Measurements from ENCODE around the gene MS4A4E.
"Not testable (repeated sequence)": the region's sequence is repeated elsewhere in the genome, so short reads cannot be mapped to it uniquely, and the experiment has no call there.

The MS4A4E gene

DNA sequence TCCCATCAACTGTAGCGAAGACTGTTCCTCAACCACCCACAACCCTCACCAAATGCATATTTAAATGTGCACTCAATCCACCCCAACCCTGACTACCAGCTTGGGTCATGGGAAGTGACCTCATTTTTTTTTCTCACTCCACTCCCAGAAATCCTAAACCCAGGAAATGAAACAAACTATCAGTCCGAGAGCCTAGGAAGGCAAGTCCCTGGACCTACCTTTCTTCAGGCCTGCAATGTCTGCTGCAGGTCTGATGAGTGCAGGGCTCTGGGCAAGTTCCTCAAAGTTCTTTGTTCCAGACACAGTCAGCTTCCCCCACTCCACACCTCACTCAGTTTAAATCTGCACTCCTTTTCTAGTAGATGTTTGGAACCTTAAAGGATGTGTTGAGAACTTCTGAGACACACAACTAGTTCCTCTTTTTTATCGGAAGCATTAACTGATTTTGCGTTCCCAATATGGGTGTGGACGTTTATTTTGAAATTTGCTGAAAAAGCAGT lies at the start of gene MS4A4E:
Gene MS4A4E, minus strand, starts transcription at position 398 of the 500 bp plus-strand sequence. CDS start 13,082 bp downstream, outside the sequence.
- no peak for DNase-seq (ENCODE audit: low read depth in 2 of 2)

DNA sequence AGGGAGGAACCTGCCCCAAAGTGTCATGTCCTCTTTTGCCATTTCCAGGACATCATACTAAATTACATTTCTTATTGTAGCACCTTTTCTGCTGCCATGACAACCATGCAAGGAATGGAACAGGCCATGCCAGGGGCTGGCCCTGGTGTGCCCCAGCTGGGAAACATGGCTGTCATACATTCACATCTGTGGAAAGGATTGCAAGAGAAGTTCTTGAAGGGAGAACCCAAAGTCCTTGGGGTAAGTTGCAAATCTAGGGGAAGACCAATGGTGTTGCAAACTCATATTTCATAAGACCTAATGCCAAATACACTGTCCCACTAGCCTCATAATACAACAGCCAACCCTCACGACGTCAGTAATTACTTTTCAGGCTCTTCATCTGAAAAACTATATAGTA lies 49.2 kb upstream of the MS4A4E start:
- DNase-seq (ENCODE audit: low read depth in 2 of 2): no peak

DNA sequence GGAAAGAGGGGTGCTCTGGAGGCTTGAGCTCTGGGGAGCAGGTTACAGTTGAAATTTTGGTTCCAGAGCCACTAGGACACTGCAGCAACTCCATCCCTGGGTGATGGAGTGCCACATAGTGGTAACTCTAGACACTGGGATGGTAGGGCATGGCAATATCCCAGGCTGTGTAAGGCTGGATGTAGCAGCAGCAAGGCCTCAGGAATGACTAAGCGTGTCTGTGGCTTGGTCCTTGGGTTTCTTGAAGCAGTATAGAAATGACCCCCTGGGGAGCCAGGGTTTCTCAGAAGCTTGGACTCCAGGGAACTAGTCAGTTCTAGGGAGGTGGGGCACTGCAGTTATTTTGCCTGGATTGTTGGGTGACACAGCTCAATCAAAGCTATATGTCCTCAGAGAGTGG lies 45.6 kb upstream of the MS4A4E start:
- no peak for DNase-seq (ENCODE audit: low read depth in 2 of 2)

DNA sequence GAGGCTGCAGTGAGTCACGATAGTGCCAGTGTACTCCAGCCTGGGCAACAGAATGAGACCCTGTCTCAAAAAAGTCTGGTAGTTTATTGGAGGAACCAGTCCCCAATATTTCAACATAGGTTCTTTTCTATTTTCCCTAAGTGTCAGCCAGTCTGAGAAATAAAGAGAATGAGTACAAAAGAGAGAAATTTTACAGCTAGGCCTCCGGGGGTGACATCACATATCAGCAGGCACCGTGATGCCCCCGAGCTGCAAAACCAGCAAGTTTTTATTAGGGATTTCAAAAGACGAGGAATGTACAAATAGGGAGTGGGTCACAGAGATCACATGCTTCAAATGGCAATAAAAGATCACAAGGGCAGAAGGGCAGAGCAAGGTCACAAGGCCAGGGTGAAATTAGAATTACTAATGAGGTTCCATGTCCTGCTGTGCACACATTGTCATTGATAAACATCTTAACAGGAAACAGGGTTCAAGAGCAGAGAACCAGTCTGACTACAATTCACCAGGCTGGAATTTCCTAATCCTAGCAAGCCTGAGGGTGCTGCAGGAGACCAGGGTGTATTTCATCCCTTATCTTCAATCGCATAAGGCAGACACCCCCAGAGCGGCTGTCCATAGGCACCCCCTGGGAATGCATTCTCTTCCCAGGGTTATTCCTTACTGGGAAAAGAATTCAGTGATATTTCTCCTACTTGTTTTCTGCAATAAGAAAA lies 42.6 kb upstream of the MS4A4E start:
- not testable (repeated sequence) for DNase-seq (ENCODE audit: low read depth in 2 of 2)

DNA sequence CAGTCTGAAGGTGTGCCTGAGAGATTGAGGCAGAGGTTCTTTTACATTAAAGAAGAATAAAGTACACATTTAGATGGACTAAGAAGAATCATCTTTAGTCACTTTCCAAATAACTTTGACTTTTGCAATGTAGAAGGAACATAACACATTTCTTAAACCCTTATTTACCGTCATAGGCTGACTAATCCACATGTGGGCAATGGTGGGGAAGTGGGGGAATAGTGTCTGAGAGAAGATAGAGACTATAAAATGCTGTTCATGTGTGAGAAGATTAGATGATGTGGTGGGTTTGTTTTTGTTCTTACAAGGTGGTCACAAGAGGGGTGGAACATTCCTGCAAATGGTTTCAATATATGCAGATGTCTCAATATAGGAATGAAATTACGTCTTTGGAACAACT lies 39.3 kb upstream of the MS4A4E start:
- DNase-seq (ENCODE audit: low read depth in 2 of 2): no peak

DNA sequence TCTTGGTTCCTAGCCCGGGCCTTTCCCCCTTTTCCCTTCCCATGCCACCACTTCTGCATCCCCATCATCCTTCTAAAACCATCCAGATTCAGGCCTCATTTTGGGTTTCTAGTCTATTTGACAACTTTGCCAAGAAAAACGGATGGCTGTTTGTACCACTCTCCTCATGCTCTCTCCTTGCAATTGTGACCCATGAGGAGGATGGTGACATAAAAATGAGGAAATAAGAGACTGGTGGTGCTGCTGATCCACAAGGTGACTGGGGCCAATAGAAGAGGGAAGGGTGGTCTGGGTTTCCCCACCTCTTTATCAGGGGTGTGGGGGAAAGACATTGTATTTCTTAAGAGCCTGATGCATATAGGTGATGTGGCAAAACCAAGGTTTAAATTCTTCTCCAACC lies 38.5 kb upstream of the MS4A4E start:
- no peak for DNase-seq (ENCODE audit: low read depth in 2 of 2)

DNA sequence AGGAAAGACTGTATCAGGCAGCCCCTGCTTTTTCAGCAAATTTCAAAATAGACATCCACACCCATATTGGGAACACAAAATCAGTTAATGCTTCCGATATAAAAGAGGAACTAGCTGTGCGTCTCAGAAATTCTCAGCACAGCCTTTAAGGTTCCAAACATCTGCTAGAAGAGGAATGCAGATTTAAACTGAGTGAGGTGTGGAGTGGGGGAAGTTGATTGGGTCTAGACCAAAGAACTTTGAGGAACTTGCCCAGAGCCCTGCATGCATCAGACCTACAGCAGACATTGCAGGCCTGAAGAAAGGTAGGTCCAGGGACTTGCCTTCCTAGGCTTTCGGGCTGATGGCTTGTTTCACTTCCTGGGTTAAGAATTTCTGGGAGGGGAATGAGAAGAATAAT lies 37.5 kb upstream of the MS4A4E start, which contains the start of gene MS4A4A:
Gene MS4A4A, plus strand, starts transcription at position 255 of the 400 bp plus-strand sequence. Its CDS starts 10 bp downstream, at position 265.
- no peak for DNase-seq (ENCODE audit: low read depth in 2 of 2)

DNA sequence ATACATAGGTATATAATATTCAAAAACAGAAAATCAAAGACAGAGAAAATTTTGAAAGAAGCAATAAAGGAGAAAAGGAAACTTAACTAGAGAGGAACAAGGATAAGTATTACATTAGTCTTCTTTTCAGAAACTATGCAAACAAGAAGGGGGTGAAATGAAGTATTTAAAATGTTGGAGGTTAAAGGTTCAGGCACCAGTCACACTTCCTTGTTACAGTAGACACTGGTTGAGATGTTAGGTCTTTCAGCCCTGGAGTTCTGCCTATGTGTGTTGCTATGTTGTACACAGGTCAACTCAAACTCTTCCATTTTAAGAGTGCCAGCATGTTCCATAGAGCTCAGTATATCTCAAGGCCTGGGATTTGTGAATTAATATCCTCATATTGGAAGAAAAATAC lies 31.5 kb upstream of the MS4A4E start:
- no peak for DNase-seq (ENCODE audit: low read depth in 2 of 2)

DNA sequence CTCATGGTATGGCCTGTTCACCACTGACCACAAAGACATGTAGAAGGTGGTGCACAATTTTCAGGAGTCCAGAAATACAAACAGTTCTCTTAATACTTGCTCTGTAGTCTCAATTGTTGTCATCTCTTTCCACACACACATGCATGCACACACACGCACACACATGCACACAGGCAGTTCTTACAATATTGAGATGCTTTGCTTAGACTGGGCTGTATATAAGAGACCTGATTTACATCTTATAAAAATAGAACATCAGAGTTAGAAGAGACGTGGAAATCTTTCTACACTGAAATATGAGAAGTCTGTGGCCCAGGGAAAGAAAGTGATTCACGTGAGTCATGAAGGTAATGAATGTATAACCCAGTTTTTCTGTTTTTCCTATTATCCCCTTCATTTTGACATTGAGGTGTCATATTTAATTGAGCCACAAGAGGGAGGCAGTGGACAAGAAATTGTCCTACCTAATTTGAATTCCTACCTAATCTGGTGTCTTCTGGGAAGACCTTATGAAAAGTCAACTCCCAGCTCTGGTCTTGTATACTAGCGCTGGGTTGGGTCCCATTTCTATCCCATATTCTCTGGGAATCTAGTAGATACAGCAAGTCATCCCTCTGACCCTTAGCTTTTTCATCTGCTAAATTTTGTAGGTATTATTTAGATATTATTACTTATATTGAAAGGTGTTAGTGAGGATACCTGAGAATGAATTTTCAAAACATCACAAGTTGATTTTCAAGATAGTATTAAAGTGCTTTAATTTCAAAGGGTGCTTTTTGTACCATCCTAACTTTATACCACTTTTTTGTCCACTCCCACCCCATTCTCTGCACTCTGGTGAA lies 22.7 kb upstream of the MS4A4E start:
- no peak for DNase-seq (ENCODE audit: low read depth in 2 of 2)

DNA sequence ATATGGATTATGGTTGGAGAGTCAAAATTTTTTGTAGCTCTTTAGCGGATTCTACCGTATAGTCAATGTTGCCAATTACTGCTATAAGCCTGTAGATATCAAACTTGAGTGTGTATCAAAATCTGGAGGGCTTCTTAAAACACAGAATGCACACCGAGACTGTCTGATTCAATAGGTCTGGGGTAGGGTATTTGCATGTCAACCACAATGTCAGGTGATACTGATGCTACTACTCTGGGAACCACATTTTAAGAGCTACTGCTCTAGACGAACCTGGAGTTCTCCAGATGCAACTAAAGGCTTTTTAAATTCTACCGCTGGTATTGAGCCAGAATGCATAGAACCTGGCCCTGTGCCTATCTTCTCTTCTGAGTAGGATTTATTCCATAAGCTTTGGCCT lies 21.7 kb upstream of the MS4A4E start:
- DNase-seq (ENCODE audit: low read depth in 2 of 2): no peak

DNA sequence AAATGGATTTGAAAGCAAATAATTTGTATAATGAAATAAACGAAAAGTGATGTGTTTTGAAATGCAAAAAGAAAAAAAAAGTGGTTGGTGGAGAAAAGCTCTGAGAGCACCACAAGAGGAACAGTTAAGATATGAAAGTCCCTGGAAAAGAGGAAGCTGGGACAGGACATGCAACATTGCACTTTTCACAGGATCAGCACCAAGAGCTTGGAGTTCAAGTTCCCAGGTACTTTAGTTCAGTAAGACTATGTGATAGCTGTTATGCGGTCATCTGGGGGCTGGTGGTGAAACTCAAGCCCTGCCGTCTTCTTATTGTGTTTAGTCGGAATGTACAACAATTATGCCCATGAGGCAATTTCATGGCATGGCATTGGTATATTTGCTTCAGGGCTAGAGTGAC lies 20.5 kb upstream of the MS4A4E start:
- no peak for DNase-seq (ENCODE audit: low read depth in 2 of 2)

DNA sequence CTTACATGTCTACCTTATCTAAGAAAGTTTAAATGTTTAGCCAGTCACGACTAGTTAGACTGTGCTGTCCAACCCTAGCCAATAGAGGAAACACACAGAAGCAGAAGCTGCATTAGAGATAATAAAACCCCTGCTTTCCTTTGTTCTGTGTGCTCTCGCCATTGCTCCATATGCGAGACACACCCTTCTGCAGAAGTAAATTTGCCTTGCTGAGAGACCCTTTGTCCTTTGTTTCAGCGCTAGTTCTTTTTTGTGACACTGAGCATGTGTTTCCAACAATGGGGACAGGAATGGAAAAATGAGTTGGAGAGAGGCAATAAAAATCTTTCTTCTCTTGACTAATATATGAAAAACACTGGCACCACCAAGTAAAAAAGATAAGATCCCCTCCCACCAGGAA lies 18.1 kb upstream of the MS4A4E start:
- no peak for DNase-seq (ENCODE audit: low read depth in 2 of 2)

DNA sequence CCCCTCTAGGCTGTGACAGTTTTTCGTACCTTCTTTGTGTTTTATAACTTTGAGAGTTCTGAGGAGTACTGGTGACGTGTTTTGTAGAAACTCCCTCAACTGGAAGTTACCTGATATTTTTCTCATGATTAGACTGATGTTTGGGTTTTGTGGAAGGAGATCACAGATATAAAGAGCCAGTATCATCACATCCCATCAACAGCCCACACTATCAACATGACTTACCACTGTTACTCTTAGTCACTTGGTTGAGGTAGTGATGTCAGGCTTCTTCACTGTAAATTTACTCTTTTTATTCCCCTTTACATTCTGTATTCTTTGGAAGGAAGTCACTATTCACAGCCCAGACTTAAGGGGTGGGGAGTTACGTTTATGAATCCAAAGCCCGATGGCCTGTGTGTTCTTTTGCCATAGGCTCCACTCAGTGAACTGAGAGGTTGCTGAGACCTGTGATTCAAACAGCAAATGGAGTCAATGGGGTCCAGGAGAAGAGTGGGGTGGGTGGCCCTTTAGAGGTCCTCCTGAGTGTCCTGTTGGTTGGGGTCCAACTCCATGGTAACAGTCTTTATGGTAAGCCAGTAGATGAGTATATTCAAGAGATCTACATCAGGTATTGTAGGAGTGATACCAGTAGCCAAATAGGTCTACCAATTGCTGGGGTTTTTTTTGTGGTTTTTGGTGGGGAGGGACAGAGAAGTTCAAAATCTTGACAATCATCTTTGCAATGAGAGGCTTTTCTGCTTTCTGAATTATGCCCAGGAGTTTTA lies 15.2 kb upstream of the MS4A4E start:
- no peak for DNase-seq (ENCODE audit: low read depth in 2 of 2)

DNA sequence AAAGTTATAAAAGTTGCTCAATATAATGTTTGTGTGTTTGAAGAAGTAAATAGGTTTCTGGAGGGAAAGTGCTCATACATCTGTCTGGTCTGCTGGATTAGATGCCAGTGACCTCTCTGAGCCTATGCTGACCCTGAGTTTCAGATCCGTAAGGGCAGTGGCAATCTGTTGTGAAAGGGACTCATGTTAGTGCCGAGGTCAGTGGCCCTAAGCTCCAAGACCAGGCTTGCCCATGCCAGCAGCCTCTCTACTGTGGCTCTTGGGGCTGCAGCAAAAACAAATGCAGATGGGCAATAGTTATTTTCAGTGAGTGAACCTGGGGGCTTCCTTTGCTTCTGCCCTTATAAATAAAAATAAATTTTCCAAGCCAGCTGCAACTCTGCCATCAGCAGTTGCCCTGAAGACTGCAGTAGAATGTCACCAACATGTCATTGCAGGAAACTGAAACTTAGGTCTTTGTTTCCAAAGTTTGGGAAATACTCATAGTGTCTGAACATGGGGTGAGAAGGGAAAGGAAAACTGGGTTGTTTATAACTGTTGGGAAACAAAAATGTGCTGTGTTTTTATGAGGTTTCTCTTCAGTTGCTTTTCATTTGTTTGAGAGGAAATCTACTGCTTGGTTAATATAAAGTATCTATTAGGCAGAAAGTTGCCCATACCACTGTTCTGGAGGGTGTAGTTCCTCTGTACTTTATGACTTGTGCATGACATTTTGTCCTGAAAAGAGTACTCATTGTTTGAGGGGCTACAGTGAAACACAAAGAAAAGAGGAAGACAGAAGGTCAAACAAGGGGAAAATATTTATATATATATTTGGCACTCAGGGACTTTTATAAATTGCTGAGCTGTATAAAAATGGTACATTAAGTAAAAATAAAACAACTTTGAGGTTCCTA lies 9.5 kb upstream of the MS4A4E start:
- no peak for DNase-seq (ENCODE audit: low read depth in 2 of 2)

DNA sequence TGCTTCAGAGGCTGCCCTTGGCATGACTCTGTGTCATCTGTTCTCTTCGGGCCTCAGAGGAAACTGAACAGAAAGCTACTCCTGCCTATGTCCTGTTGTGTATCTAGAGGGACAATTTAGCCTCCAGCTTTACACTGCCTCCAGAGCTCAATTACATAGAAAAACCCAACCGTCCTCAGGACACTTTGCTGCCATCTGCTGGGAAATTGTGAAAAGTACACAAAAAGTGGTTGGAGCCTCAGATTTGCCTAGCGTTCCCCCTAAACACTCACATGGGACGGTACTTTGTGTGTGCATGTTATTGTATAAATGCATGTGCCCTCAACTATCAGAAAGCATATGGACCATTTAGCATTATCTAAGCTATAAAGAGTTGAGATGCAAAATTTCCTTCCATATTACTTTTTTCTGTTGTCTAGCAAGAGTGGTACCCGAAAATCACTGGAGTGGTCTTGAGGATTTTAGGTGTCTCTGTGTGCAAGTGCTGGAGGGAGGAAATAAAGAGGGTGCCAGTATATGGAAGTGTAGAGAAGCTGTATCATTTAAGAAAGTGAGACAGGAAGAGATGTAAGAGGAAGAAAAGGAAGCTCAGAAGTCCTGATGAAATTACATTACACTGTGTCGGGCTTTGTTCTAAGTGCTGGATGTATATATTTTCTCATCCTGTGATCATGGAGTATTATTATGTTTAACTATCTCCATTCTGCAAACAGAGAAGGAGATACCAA lies 8.7 kb upstream of the MS4A4E start:
- DNase-seq (ENCODE audit: low read depth in 2 of 2): no peak

DNA sequence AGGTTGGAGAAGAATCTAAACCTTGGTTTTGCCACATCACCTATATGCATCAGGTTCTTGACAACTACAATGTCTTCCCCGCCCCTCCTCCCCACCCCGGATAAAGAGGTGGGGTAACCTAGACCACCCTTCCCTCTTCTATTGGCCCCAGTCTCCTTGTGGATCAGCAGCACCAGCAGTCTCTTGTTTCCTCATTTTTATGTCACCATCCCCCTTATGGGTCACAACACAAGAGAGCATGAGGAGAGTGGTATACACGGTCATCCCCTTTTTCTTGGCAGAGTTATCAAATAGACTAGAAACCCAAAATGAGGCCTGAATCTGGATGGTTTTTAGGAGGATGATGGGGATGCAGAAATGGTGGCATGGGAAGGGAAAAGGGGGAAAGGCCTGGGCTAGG lies 1.2 kb downstream of the MS4A4E start:
- no peak for DNase-seq (ENCODE audit: low read depth in 2 of 2)

DNA sequence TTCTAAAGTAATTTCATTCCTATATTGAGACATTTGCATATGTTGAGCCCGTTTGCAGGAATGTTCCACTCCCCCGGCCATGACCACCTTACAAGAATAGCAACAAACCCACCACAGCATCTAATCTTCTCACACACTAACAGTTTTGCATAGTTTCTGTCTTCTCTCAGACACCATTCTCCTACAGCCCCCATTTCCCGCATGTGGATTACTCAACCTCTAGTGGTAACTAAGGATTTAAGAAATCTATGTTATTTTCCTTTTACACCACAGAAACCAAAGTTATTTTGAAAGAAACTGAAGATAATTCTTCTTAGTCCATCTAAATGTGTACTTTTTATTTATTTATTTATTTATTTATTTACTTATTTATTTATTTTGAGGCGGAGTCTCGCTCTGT lies 2.3 kb downstream of the MS4A4E start:
- DNase-seq (ENCODE audit: low read depth in 2 of 2): no peak

DNA sequence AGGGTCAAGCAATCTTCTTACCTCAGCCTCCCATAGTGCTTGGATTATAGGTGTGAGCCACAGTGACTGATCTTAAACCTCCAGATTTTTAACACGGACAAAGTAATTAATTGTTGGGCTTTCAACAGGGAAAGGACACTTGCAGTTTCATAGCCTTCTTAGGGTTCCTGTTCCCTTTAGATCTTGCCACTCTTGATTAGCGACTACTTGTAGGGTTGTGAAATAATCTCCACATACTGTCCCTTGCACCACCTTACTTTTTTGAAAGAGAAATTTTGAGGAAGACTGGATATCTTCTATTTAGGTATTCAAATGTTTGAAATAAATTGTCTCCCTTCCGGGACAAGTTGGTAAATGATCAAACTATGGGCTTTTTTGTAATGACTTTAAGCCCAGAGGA lies 7.6 kb downstream of the MS4A4E start:
- no peak for DNase-seq (ENCODE audit: low read depth in 2 of 2)

DNA sequence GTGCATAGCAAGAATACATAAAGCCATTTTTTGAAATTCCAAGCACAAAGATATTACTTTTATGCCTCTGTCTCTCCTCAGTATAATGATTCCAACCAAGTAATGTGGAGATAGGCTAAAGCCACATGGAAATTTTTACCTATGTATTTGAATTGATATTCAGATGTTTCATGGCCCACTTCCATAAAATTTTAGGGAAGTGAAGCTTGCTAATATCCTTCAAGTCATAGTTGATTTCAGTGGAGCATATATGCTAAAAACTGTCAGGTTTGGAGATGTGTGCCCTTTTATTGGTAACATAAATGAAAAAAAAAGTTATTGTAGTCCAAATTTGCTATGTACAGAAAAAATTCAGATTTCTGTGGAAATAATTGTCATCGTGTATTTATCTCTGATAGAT lies 12.3 kb downstream of the MS4A4E start:
- DNase-seq (ENCODE audit: low read depth in 2 of 2): no peak

DNA sequence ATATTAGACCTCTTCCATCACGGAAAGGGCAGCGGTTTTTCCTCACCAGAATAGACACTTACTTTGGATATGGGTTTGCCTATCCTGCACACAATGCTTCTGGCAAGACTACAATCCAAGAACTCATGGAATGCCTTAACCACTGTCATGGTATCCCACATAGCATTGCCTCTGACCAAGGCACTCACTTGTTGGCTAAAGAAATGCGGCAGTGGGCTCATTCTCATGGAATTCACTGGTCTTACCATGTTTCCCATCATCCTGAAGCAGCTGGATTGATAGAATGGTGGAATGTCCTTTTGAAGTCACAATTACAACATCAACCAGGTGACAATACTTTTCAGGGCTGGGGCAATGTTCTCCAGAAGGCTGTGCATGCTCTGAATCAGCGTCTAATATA lies 20.8 kb downstream of the MS4A4E start:
- no peak for DNase-seq (ENCODE audit: low read depth in 2 of 2)

DNA sequence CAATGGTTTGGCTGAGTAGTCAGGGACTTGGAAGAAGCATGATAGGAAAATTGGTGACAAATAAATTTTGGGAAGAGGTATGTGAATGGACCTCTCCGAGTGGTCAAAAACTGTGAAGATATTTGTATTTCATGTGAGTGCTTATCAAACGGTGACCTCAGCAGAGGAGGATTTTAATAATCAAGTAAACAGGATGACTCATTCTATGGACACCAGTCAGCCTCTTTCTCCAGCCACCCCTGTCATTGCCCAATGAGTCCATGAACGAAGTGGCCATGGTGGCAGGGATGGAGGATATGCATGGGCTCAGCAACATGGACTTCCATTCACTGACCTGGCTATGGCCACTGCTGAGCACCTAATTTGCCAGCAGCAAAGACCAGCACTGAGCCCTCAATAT lies 21.2 kb downstream of the MS4A4E start:
- DNase-seq (ENCODE audit: low read depth in 2 of 2): no peak

Data from stimulated activated CD8-positive, alpha-beta memory T cell treated with anti-CD3 and anti-CD28 coated beads, Interleukin-15, amount 100 ng/mL, for 48 hours (primary cell).